Progenitor cell of endocrine pancreas (in vitro differentiated cells): Measurements from ENCODE around the gene USP54. TPM values are rescaled to one million over a fixed set of nuclear protein-coding genes. Genes with fewer than 3 reads are reported as not detected.

Experiments used
- DNase-seq: peaks from one replicate; pipeline ENCODE4 v3.0.0; 2021; ENCODE audit warnings: low spot score; ENCODE audit not compliant: unreplicated experiment
- H3K27ac Mint-ChIP-seq: 2 replicates; pipeline ENCODE4 v1.8.0; 2021; ENCODE audit warnings: mild to moderate bottlenecking, moderate library complexity, mixed read lengths
- H3K27me3 Mint-ChIP-seq: 2 replicates; pipeline ENCODE4 v1.8.0; 2021; ENCODE audit warnings: mixed read lengths
- H3K36me3 Mint-ChIP-seq: 2 replicates; pipeline ENCODE4 v1.8.0; 2022; ENCODE audit warnings: mixed read lengths; ENCODE audit not compliant: insufficient read depth
- H3K4me1 Mint-ChIP-seq: 2 replicates; pipeline ENCODE4 v1.8.0; 2021; ENCODE audit warnings: low read depth, mixed read lengths
- H3K4me3 Mint-ChIP-seq: 2 replicates; pipeline ENCODE4 v1.8.0; 2021; ENCODE audit warnings: low read depth, mild to moderate bottlenecking, moderate library complexity, mixed read lengths
- H3K9me3 Mint-ChIP-seq: 2 replicates; pipeline ENCODE4 v1.8.0; 2021; ENCODE audit warnings: low read depth, mixed read lengths
- CTCF ChIP-seq: fragments of 200-600 bp; sonication (generic); IDR thresholded peaks from one replicate; pipeline ENCODE4 v1.5.0; 2021; ENCODE audit warnings: antibody characterized with exemption, mild to moderate bottlenecking; ENCODE audit not compliant: unreplicated experiment
- total RNA-seq: library from RNA; stranded (reverse); gene quantifications from 2 replicates; pipeline ENCODE4 v1.2.1, GENCODE V29; 2021

Gene USP54
- total RNA-seq, 1 donor from 2014 or later = 83.8 TPM

- H3K9me3 Mint-ChIP-seq = no peaks in the 10 kb centered on the region
- H3K36me3 Mint-ChIP-seq = peaks cover 8% of the 10 kb centered on the region
- TF ChIP-seq CTCF = no peak
- no peaks in the 10 kb centered on the region for H3K27me3 Mint-ChIP-seq
- H3K4me1 Mint-ChIP-seq = peaks cover 20% of the 10 kb centered on the region
- H3K4me3 Mint-ChIP-seq = peak within 1 kb of the TSS; percentile 92
- DNase-seq = peak; percentile 73
- H3K27ac Mint-ChIP-seq = peak within 1 kb of the TSS; percentile 99
Measured at GRCh38 chr10:73495884-73496674, 95.1 kb downstream of the USP54 start, which contains the start of gene PPP3CB. TSS of gene PPP3CB (minus strand) at chr10:73496024. CDS start at chr10:73495889, 135 bp downstream.

GRCh38 chr10:73495226-73495883 lies 95.8 kb downstream of the USP54 start:
- Mint-ChIP-seq H3K36me3 (peaks cover 8% of the 10 kb centered on the region), H3K9me3 (no peaks in the 10 kb centered on the region), H3K27me3 (no peaks in the 10 kb centered on the region), H3K27ac (peak overlapping the region; percentile 99), H3K4me1 (peaks cover 20% of the 10 kb centered on the region), H3K4me3 (peak overlapping the region; percentile 92)
- TF ChIP-seq CTCF = no peak
- DNase-seq = peak; percentile 62

- peak overlapping the region; percentile 92 for H3K4me3 Mint-ChIP-seq
- no peak for TF ChIP-seq CTCF
- H3K36me3 Mint-ChIP-seq = peaks cover 7% of the 10 kb centered on the region
Measured at GRCh38 chr10:73494877-73495225, 96.3 kb downstream of the USP54 start.

GRCh38 chr10:73494213-73494612 lies 96.9 kb downstream of the USP54 start:
- no peak for DNase-seq
- H3K27me3 Mint-ChIP-seq = no peaks in the 10 kb centered on the region
- H3K4me1 Mint-ChIP-seq = peaks cover 22% of the 10 kb centered on the region
- H3K36me3 Mint-ChIP-seq = peaks cover 4% of the 10 kb centered on the region
- H3K4me3 Mint-ChIP-seq = peak overlapping the region; percentile 48
- no peaks in the 10 kb centered on the region for H3K9me3 Mint-ChIP-seq
- peak overlapping the region; percentile 78 for H3K27ac Mint-ChIP-seq
- no peak for TF ChIP-seq CTCF

More at GRCh38 chr10:73494877-73495225, 96.3 kb downstream of the USP54 start:
- peaks cover 22% of the 10 kb centered on the region for H3K4me1 Mint-ChIP-seq
- no peaks in the 10 kb centered on the region for H3K27me3 Mint-ChIP-seq
- peak overlapping the region; percentile 99 for H3K27ac Mint-ChIP-seq
- no peak for DNase-seq
- H3K9me3 Mint-ChIP-seq = no peaks in the 10 kb centered on the region

GRCh38 chr10:73493781-73494180 lies 97.4 kb downstream of the USP54 start:
- Mint-ChIP-seq H3K27me3 (no peaks in the 10 kb centered on the region), H3K27ac (peak overlapping the region; percentile 78), H3K4me1 (peaks cover 24% of the 10 kb centered on the region), H3K9me3 (no peaks in the 10 kb centered on the region), H3K36me3 (peaks cover 6% of the 10 kb centered on the region), H3K4me3 (peak overlapping the region; percentile 48)
- no peak for DNase-seq
- TF ChIP-seq CTCF = no peak
